AG04450 (cell line): Measurements from ENCODE around the gene TMEM174. TPM values are rescaled to one million over a fixed set of nuclear protein-coding genes. Genes with fewer than 3 reads are reported as not detected.
A peak's percentile ranks its signal among the peaks of the same experiment; 100 is the strongest.
"Not testable (repeated sequence)": the region's sequence is repeated elsewhere in the genome, so short reads cannot be mapped to it uniquely, and the experiment has no call there.

Experiments used
- CTCF ChIA-PET: fragments of 300-600, 350-600 bp; formaldehyde crosslinking; extraction: SDS; loops from one replicate; lab custom pipeline; 2022; ENCODE audit warnings: antibody characterized with exemption, inconsistent platforms; lab: Charles Lee
- POLR2A ChIA-PET: fragments of 350-600 bp; formaldehyde crosslinking; extraction: SDS; loops from one replicate; lab custom pipeline; 2021; ENCODE audit warnings: antibody characterized with exemption, inconsistent platforms; lab: Yijun Ruan, JAX
- DNase-seq: peaks from one replicate; pipeline ENCODE4 v3.0.0-alpha.2; 2011; ENCODE audit warnings: low read depth, low spot score
- H3K27ac ChIP-seq: one replicate; pipeline ENCODE4 v1.5.1; 2012; ENCODE audit warnings: low read depth, low read length, control low read depth
- H3K27me3 ChIP-seq: one replicate; pipeline ENCODE4 v1.6.0; 2012; ENCODE audit warnings: low read length; ENCODE audit not compliant: control insufficient read depth, insufficient read depth
- H3K4me3 ChIP-seq: 2 replicates; pipeline ENCODE4 v1.5.1; 2011; ENCODE audit warnings: mild to moderate bottlenecking, low read depth, low read length, control low read depth
- H3K9me3 ChIP-seq: 2 replicates; pipeline ENCODE4 v1.5.1; 2012; ENCODE audit warnings: low read length; ENCODE audit not compliant: control insufficient read depth, insufficient read depth
- CTCF ChIP-seq: IDR thresholded peaks from 2 replicates; pipeline ENCODE4 v1.5.1; 2011; ENCODE audit warnings: low read depth, low read length, control low read depth, inconsistent platforms
- polyA plus RNA-seq: library from polyadenylated mRNA; depleted of rRNA; stranded (reverse); fragments of >200 nt; gene quantifications from 2 replicates; pipeline ENCODE4 v1.2.3, GENCODE V29; 2011; rRNA removed

TMEM174 gene
- polyA plus RNA-seq, 1 experiment: not detected

GRCh38 chr5:73218552-73219171 lies 45.7 kb downstream of the TMEM174 start:
- Histone ChIP-seq H3K9me3 (no peaks in the 10 kb centered on the region), H3K4me3 (no peak overlapping the region), H3K27me3 (no peaks in the 10 kb centered on the region), H3K27ac (no peak overlapping the region)
- ChIA-PET CTCF (interaction anchor here (0.7 to 2.1 kb wide), 22 partner anchors 8 to 318 kb away, joined by 3 to 29 read pairs (median 3); partner anchors contain the start of gene FOXD1), POLR2A (interaction anchor here (1.0 kb wide), 1 partner anchor 230 kb away, joined by 7 read pairs; the partner anchor contains the start of gene FOXD1)
- TF ChIP-seq CTCF: peak; percentile 71
- DNase-seq: peak; percentile 39

- CTCF ChIA-PET: interaction anchor here (2.1 kb wide), 1 partner anchor 136 kb away, joined by 29 read pairs; no protein-coding TSS in a partner anchor
- DNase-seq, POLR2A ChIA-PET, H3K27me3 ChIP-seq, H3K27ac ChIP-seq, H3K4me3 ChIP-seq, H3K9me3 ChIP-seq: not testable (repeated sequence)
Measured at GRCh38 chr5:73219336-73219735, 46.3 kb downstream of the TMEM174 start.

GRCh38 chr5:73221161-73221560 lies 48.2 kb downstream of the TMEM174 start:
- no peak for TF ChIP-seq CTCF
- POLR2A ChIA-PET: no interaction called here
- H3K27ac ChIP-seq: no peak overlapping the region

GRCh38 chr5:73221726-73222125 lies 48.7 kb downstream of the TMEM174 start:
- ChIA-PET CTCF (no interaction called here), POLR2A (no interaction called here)
- DNase-seq: no peak
- no peak for TF ChIP-seq CTCF
- H3K9me3 ChIP-seq: no peaks in the 10 kb centered on the region
- no peaks in the 10 kb centered on the region for H3K27me3 ChIP-seq
- no peak overlapping the region for H3K27ac ChIP-seq
- no peak overlapping the region for H3K4me3 ChIP-seq

More at GRCh38 chr5:73221161-73221560, 48.2 kb downstream of the TMEM174 start:
- no peaks in the 10 kb centered on the region for H3K27me3 ChIP-seq
- CTCF ChIA-PET: interaction anchor here (0.6 to 0.9 kb wide), 3 partner anchors 16 to 294 kb away, joined by 3 to 4 read pairs (median 3); no protein-coding TSS in a partner anchor
- no peaks in the 10 kb centered on the region for H3K9me3 ChIP-seq
- H3K4me3 ChIP-seq: no peak overlapping the region
- DNase-seq: no peak

GRCh38 chr5:73222173-73222572 lies 49.2 kb downstream of the TMEM174 start:
- POLR2A ChIA-PET: no interaction called here
- Histone ChIP-seq H3K27me3 (no peaks in the 10 kb centered on the region), H3K4me3 (no peak overlapping the region), H3K27ac (no peak overlapping the region), H3K9me3 (no peaks in the 10 kb centered on the region)
- TF ChIP-seq CTCF: no peak
- CTCF ChIA-PET: no interaction called here
- no peak for DNase-seq

Other genes with a start within 250 kb of the TMEM174 start
- 10.4 and 12.5 TPM in 2 replicates for gene FCHO2, start 217.2 kb upstream of the TMEM174 start, polyA plus RNA-seq
- 10.6 and 10.9 TPM in 2 replicates for gene TMEM171, start 52.6 kb upstream of the TMEM174 start, polyA plus RNA-seq